Body of pancreas (tissue), 4 donors: ENCODE measurements around the gene ALX3.

ENCODE experiments used
- POLR2A ChIP-seq, 3 donors: fragments of 450-650 bp; IDR thresholded peaks; one replicate each; pipeline ENCODE4 v1.6.1; 2016; ENCODE audit warnings: antibody characterized with exemption in 3 of 3, mild to moderate bottlenecking in 2 of 3
- TF ChIP-seq, protein P1 (sequence below), 7 experiments: fragments of 450-650 bp in 4 of 7; fragments of 200-600 bp in 3 of 7; sonication (generic) in 3 of 7; IDR thresholded peaks; one replicate each; pipeline ENCODE4 v1.5.1; 2016 to 2019; ENCODE audit warnings: antibody characterized with exemption in 7 of 7

DNA sequence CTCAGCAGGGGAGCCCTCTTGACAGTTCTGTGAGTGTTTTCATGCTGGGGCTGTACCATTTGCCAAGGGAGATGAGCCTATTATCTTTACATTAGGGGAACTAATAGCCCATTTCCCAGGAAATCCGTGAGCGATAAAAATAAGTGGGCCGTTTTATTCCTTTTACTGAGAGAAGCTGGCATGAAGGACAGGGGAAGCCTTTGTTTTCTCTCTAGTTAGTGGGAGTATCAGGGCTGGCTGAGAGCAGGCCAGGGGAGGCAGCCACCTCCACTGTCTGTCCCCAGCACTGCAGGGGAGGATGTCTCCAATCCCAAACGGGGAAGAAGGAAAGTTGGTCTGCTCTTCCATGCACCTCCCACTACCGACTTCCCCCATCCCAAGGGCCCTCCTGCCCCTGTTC lies 44.3 kb upstream of the ALX3 start:
- TF ChIP-seq, protein P1, sequence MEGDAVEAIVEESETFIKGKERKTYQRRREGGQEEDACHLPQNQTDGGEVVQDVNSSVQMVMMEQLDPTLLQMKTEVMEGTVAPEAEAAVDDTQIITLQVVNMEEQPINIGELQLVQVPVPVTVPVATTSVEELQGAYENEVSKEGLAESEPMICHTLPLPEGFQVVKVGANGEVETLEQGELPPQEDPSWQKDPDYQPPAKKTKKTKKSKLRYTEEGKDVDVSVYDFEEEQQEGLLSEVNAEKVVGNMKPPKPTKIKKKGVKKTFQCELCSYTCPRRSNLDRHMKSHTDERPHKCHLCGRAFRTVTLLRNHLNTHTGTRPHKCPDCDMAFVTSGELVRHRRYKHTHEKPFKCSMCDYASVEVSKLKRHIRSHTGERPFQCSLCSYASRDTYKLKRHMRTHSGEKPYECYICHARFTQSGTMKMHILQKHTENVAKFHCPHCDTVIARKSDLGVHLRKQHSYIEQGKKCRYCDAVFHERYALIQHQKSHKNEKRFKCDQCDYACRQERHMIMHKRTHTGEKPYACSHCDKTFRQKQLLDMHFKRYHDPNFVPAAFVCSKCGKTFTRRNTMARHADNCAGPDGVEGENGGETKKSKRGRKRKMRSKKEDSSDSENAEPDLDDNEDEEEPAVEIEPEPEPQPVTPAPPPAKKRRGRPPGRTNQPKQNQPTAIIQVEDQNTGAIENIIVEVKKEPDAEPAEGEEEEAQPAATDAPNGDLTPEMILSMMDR (IDR thresholded peaks at IDR 0.05): no peak
- no peak for TF ChIP-seq POLR2A (IDR thresholded peaks at IDR 0.05)
